Osteocyte (in vitro differentiated cells): ENCODE data around the gene RDH13. TPM values are rescaled to one million over a fixed set of nuclear protein-coding genes. Genes with fewer than 3 reads are reported as not detected.

Source experiments
- DNase-seq: peaks from one replicate; pipeline ENCODE4 v3.0.0; 2021; ENCODE audit warnings: mixed read lengths; ENCODE audit not compliant: unreplicated experiment; ENCODE audit errors: extremely low spot score
- H3K27ac Mint-ChIP-seq: one replicate; pipeline ENCODE4 v1.8.0; 2021; ENCODE audit warnings: mild to moderate bottlenecking, mixed read lengths; ENCODE audit not compliant: unreplicated experiment
- H3K27me3 Mint-ChIP-seq: one replicate; pipeline ENCODE4 v1.8.0; 2021; ENCODE audit warnings: mixed read lengths; ENCODE audit not compliant: unreplicated experiment
- H3K36me3 Mint-ChIP-seq: one replicate; pipeline ENCODE4 v1.8.0; 2021; ENCODE audit warnings: mixed read lengths; ENCODE audit not compliant: unreplicated experiment
- H3K4me1 Mint-ChIP-seq: one replicate; pipeline ENCODE4 v1.8.0; 2021; ENCODE audit warnings: mixed read lengths; ENCODE audit not compliant: unreplicated experiment
- H3K4me3 Mint-ChIP-seq: one replicate; pipeline ENCODE4 v1.8.0; 2021; ENCODE audit warnings: mild to moderate bottlenecking, moderate library complexity, mixed read lengths; ENCODE audit not compliant: unreplicated experiment
- H3K9me3 Mint-ChIP-seq: one replicate; pipeline ENCODE4 v1.8.0; 2021; ENCODE audit warnings: mixed read lengths; ENCODE audit not compliant: unreplicated experiment
- CTCF ChIP-seq: fragments of 200-600 bp; sonication (generic); IDR thresholded peaks from 2 replicates; pipeline ENCODE4 v1.5.0; 2021; ENCODE audit warnings: antibody characterized with exemption, mild to moderate bottlenecking, moderate library complexity
- total RNA-seq: library from RNA; stranded (reverse); gene quantifications from 2 replicates; pipeline ENCODE4 v1.2.1, GENCODE V29; 2021

RDH13 gene
- total RNA-seq, 1 donor from 2014 or later = 15.1 TPM

GRCh38 chr19:55082020-55082851, 19.3 kb upstream of the RDH13 start:
- TF ChIP-seq CTCF = no peak
- peaks cover 25% of the 10 kb centered on the region for H3K4me1 Mint-ChIP-seq
- H3K36me3 Mint-ChIP-seq = no peaks in the 10 kb centered on the region
- no peak overlapping the region for H3K27ac Mint-ChIP-seq
- DNase-seq = no peak
- H3K4me3 Mint-ChIP-seq = peak overlapping the region; percentile 67
- no peaks in the 10 kb centered on the region for H3K9me3 Mint-ChIP-seq
- H3K27me3 Mint-ChIP-seq = peaks cover 58% of the 10 kb centered on the region

- H3K9me3 Mint-ChIP-seq = no peaks in the 10 kb centered on the region
- DNase-seq = no peak
- peak overlapping the region; percentile 67 for H3K4me3 Mint-ChIP-seq
- no peak for TF ChIP-seq CTCF
- H3K36me3 Mint-ChIP-seq = no peaks in the 10 kb centered on the region
- peaks cover 20% of the 10 kb centered on the region for H3K4me1 Mint-ChIP-seq
- no peak overlapping the region for H3K27ac Mint-ChIP-seq
- H3K27me3 Mint-ChIP-seq = peaks cover 63% of the 10 kb centered on the region
These were observed 18.7 kb upstream of the RDH13 start for GRCh38 chr19:55081770-55082019.

- H3K4me1 Mint-ChIP-seq = peaks cover 20% of the 10 kb centered on the region
- no peak overlapping the region for H3K27ac Mint-ChIP-seq
- H3K36me3 Mint-ChIP-seq = no peaks in the 10 kb centered on the region
- TF ChIP-seq CTCF = no peak
- peak; percentile 87 for DNase-seq
- peaks cover 67% of the 10 kb centered on the region for H3K27me3 Mint-ChIP-seq
- H3K4me3 Mint-ChIP-seq = peak overlapping the region; percentile 67
- H3K9me3 Mint-ChIP-seq = no peaks in the 10 kb centered on the region
These were observed 18.2 kb upstream of the RDH13 start for GRCh38 chr19:55080968-55081769.

- Mint-ChIP-seq H3K4me3 (peak overlapping the region; percentile 67), H3K4me1 (peaks cover 20% of the 10 kb centered on the region), H3K36me3 (no peaks in the 10 kb centered on the region), H3K27ac (no peak overlapping the region), H3K9me3 (no peaks in the 10 kb centered on the region), H3K27me3 (peaks cover 65% of the 10 kb centered on the region)
- TF ChIP-seq CTCF = no peak
- DNase-seq = peak; percentile 89
These were observed 17.4 kb upstream of the RDH13 start for GRCh38 chr19:55080121-55080967.
